ENCODE measurements around the gene GNLY.

DNA sequence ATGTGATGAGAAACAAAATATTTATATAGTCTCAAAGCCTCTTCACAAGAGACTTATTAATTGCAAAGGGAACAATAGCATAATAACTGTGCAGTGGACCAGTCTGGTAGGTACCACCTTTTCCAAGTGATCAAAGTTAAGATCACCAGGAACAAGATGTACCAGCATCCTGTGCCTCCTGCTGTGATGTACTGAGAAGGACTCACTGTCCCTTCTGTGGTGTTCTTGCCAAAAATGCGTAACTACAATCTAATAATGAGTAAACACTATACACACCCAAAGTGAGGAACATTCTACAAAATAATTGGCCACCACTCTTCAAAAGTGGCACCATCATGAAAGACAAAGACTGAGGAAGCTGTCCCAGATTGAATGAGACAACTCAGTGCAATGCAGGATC is 14.5 kb downstream of the GNLY start:
- TF ChIP-seq, protein P1, sequence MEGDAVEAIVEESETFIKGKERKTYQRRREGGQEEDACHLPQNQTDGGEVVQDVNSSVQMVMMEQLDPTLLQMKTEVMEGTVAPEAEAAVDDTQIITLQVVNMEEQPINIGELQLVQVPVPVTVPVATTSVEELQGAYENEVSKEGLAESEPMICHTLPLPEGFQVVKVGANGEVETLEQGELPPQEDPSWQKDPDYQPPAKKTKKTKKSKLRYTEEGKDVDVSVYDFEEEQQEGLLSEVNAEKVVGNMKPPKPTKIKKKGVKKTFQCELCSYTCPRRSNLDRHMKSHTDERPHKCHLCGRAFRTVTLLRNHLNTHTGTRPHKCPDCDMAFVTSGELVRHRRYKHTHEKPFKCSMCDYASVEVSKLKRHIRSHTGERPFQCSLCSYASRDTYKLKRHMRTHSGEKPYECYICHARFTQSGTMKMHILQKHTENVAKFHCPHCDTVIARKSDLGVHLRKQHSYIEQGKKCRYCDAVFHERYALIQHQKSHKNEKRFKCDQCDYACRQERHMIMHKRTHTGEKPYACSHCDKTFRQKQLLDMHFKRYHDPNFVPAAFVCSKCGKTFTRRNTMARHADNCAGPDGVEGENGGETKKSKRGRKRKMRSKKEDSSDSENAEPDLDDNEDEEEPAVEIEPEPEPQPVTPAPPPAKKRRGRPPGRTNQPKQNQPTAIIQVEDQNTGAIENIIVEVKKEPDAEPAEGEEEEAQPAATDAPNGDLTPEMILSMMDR (IDR thresholded peaks at IDR 0.05; ENCODE audit: extremely low read depth in 1 of 2, insufficient read depth in 1 of 2, low read depth in 1 of 2, low read length in 2 of 2) = no peak
- no peak for TF ChIP-seq POLR2A (IDR thresholded peaks at IDR 0.05; ENCODE audit: low read depth, low read length)
- TF ChIP-seq EZH2 (IDR thresholded peaks at IDR 0.05; ENCODE audit: borderline replicate concordance, low read depth, low read length, severe bottlenecking) = no peak
- TF ChIP-seq JUN (IDR thresholded peaks at IDR 0.05; ENCODE audit: borderline replicate concordance, insufficient read depth, insufficient read length, low read depth) = no peak

Data from endothelial cell of umbilical vein (primary cell).